GM12878 (cell line): Measurements from ENCODE around the gene RIOK1. TPM values are rescaled to one million over a fixed set of nuclear protein-coding genes. Genes with fewer than 3 reads are reported as not detected.

Source experiments
- ATAC-seq: fragments of 200-7000 bp; cut with Tn5 transposase; 3 replicates; pipeline ENCODE4 v1.9.1; 2020; ENCODE audit warnings: mild to moderate bottlenecking, moderate library complexity
- BruUV-seq: library from RNA; stranded (reverse); fragments of 400-500 nt; replicated peaks from 2 replicates; lab custom pipeline; 2021; lab: Mats Ljungman, UMichigan
- CTCF ChIA-PET: fragments of 300-600 bp; sonication (Branson Sonifier 250); formaldehyde crosslinking; extraction: SDS; loops from one replicate; lab custom pipeline; 2021; ENCODE audit warnings: inconsistent platforms; lab: Yijun Ruan, JAX
- POLR2A ChIA-PET: fragments of 350-600 bp; formaldehyde crosslinking; extraction: SDS; loops from one replicate; lab custom pipeline; 2021; ENCODE audit warnings: inconsistent platforms; lab: Charles Lee
- RAD21 ChIA-PET: fragments of 300-600 bp; sonication (Branson Sonifier 250); formaldehyde crosslinking; loops from one replicate; lab custom pipeline; 2023; ENCODE audit warnings: antibody characterized with exemption; ENCODE audit not compliant: unreplicated experiment; lab: Charles Lee
- SMC1A ChIA-PET: fragments of 300-600 bp; sonication (Branson Sonifier 250); formaldehyde crosslinking; loops from one replicate; lab custom pipeline; 2023; ENCODE audit not compliant: unreplicated experiment, uncharacterized antibody; lab: Charles Lee
- DNase-seq: peaks from one replicate; pipeline ENCODE4 v3.0.0-alpha.2; 2011; ENCODE audit warnings: low read depth, low spot score
- FAIRE-seq: peaks from 3 replicates; lab custom pipeline; 2011; peaks lifted over from hg19 to GRCh38; lab: Jason Lieb, UNC
- H2AFZ ChIP-seq: 2 replicates; pipeline ENCODE4 v1.6.0; 2011; ENCODE audit warnings: low read depth, low read length, control low read depth; ENCODE audit not compliant: control insufficient read depth
- H3K27ac ChIP-seq: 2 replicates; pipeline ENCODE4 v1.5.1; 2011; ENCODE audit warnings: control low read depth; ENCODE audit not compliant: control insufficient read depth, insufficient read depth
- H3K27me3 ChIP-seq, 2 experiments: replicated peaks in 1 of 2; 2 replicates each; pipeline versions ENCODE4 v1.6.0 to v1.6.1; 2011; ENCODE audit warnings: low read length in 1 of 2; ENCODE audit not compliant: control insufficient read depth in 2 of 2, insufficient read depth in 2 of 2
- H3K36me3 ChIP-seq, 2 experiments: 2 replicates each; pipeline ENCODE4 v1.5.1; 2011; ENCODE audit warnings: low read length in 1 of 2; ENCODE audit not compliant: control insufficient read depth in 2 of 2, insufficient read depth in 2 of 2
- H3K4me1 ChIP-seq: 2 replicates; pipeline ENCODE4 v1.6.1; 2011; ENCODE audit warnings: mild to moderate bottlenecking, low read length, moderate library complexity, mixed read lengths; ENCODE audit not compliant: control insufficient read depth, insufficient read depth
- H3K4me2 ChIP-seq: 2 replicates; pipeline ENCODE4 v1.6.0; 2011; ENCODE audit warnings: control low read depth; ENCODE audit not compliant: control insufficient read depth, insufficient read depth
- H3K4me3 ChIP-seq: fragments of 200-600 bp; sonication (generic); 2 replicates; pipeline ENCODE4 v1.5.1; 2016
- H3K79me2 ChIP-seq: 2 replicates; pipeline ENCODE4 v1.6.0; 2011; ENCODE audit warnings: low read length; ENCODE audit not compliant: control insufficient read depth, insufficient read depth
- H3K9ac ChIP-seq: 2 replicates; pipeline ENCODE4 v1.8.0; 2011; ENCODE audit warnings: low read length, control low read depth, mixed read lengths; ENCODE audit not compliant: control insufficient read depth, insufficient read depth
- H3K9me3 ChIP-seq: replicated peaks from 3 replicates; pipeline ENCODE4 v1.5.1; 2011; ENCODE audit warnings: mild to moderate bottlenecking, low read length; ENCODE audit not compliant: control insufficient read depth, insufficient read depth
- H4K20me1 ChIP-seq: 2 replicates; pipeline ENCODE4 v1.6.0; 2011; ENCODE audit not compliant: control insufficient read depth, insufficient read depth
- CTCF ChIP-seq, 3 experiments: IDR thresholded peaks in 2 of 3; conservative IDR thresholded peaks in 1 of 3; 2 replicates each; pipeline ENCODE4 v1.5.1; 2011; ENCODE audit warnings: low read depth in 3 of 3, low read length in 3 of 3, mild to moderate bottlenecking in 3 of 3, control low read depth in 2 of 3, moderate library complexity in 2 of 3, inconsistent platforms in 1 of 3, mixed read lengths in 1 of 3; ENCODE audit not compliant: control insufficient read depth in 2 of 3, insufficient read depth in 1 of 3; ENCODE audit errors: extremely low read depth in 1 of 3
- GABPA ChIP-seq: IDR thresholded peaks from 2 replicates; pipeline ENCODE4 v1.6.1; 2014; ENCODE audit warnings: antibody characterized with exemption, low read depth, mild to moderate bottlenecking, inconsistent platforms
- NFYB ChIP-seq: IDR thresholded peaks from 2 replicates; pipeline ENCODE4 v1.6.1; 2011; ENCODE audit warnings: low read depth, mild to moderate bottlenecking, low read length, improper control_type of control experiment, moderate library complexity; ENCODE audit not compliant: insufficient read depth
- RAD21 ChIP-seq: IDR thresholded peaks from 2 replicates; pipeline ENCODE4 v1.6.1; 2011; ENCODE audit warnings: mild to moderate bottlenecking, low read depth, low read length, moderate library complexity; ENCODE audit not compliant: insufficient read depth
- SPI1 ChIP-seq: IDR thresholded peaks from 2 replicates; pipeline ENCODE4 v1.6.1; 2011; ENCODE audit warnings: low read depth, mild to moderate bottlenecking, low read length, moderate library complexity, borderline replicate concordance; ENCODE audit not compliant: insufficient read depth
- ZBTB33 ChIP-seq: fragments of 450-650 bp; IDR thresholded peaks from 2 replicates; pipeline ENCODE4 v1.6.1; 2017; ENCODE audit warnings: mild to moderate bottlenecking
- WGBS: methylation state at CpG from one replicate; pipeline ENCODE4 v1.1.6; 2016; ENCODE audit warnings: low lambda C conversion rate; ENCODE audit not compliant: insufficient replicate concordance, insufficient coverage; ENCODE audit errors: missing lambda C conversion rate; 5-methylcytosine and 5-hydroxymethylcytosine counted together
- in situ Hi-C: fragments of 300-500 bp; cut with MboI; formaldehyde crosslinking; loops from 9 replicates; pipeline ENCODE4 v1.14.3; 2018; ENCODE audit warnings: mixed read lengths
- intact Hi-C: fragments of 100-400 bp; cut with micrococcal nuclease; formaldehyde crosslinking; loops from one replicate; pipeline ENCODE4 v1.14.2; 2022; ENCODE audit not compliant: unreplicated experiment
- polyA plus RNA-seq, 11 experiments: library from polyadenylated mRNA; depleted of rRNA in 4 of 11; unstranded in 6 of 11; stranded (reverse) in 5 of 11; fragments of >200 nt; fragmentation: Nextera tagmentation in 4 of 11; fragmentation: Illumina TruSeq in 1 of 11; extraction: Ambion mirVana in 4 of 11; extraction: Trizol in 1 of 11; gene quantifications; 1 replicate in 1 of 11; 2 replicates in 10 of 11; pipeline versions ENCODE4 v1.2.1 to v1.2.3, GENCODE V29; 2011 to 2016; ENCODE audit warnings: inconsistent platforms in 2 of 11, missing spikeins in 2 of 11, low read depth in 1 of 11
- total RNA-seq, 4 experiments: library from RNA; depleted of rRNA in 3 of 4; stranded (reverse); fragments of >200 nt in 3 of 4; fragmentation: Illumina TruSeq in 1 of 4; extraction: Trizol in 1 of 4; gene quantifications; 2 replicates each; pipeline versions ENCODE4 v1.2.1 to v1.2.3, GENCODE V29; 2013 to 2021

Gene RIOK1
- total and polyA plus RNA-seq, 10 of the 15 experiments (the other 5 are each of a cell fraction or from before 2014, with no cell fraction given): 16.1 to 44.6 (median 33.7) TPM

- POLR2A ChIA-PET: interaction anchor here (0.7 kb wide), 1 partner anchor 109 kb away, joined by 3 read pairs; no protein-coding TSS in a partner anchor
- in situ Hi-C loops: no loop called here
- no peak overlapping the region for H3K4me3 ChIP-seq
- CTCF ChIA-PET: interaction anchor here (0.6 kb wide), 1 partner anchor 659 kb away, joined by 3 read pairs; no protein-coding TSS in a partner anchor
- no peaks in the 10 kb centered on the region for H3K4me1 ChIP-seq
- TF ChIP-seq RAD21: peak; percentile 28
- TF ChIP-seq CTCF (IDR thresholded peaks at IDR 0.05 in 2 of 3, conservative IDR thresholded peaks at IDR 0.05 in 1 of 3; ENCODE audit: control insufficient read depth in 2 of 3, extremely low read depth in 1 of 3, insufficient read depth in 1 of 3, low read depth in 3 of 3, low read length in 3 of 3): peak; percentile 14 to 29 (median 24); a peak in 1 of 6 replicates
- no peak for TF ChIP-seq NFYB
- no peak for TF ChIP-seq ZBTB33
- no peak for TF ChIP-seq SPI1
- no peak for TF ChIP-seq GABPA
- TF ChIP-seq, all 136 proteins: peak for 2
- no peaks in the 10 kb centered on the region for H3K79me2 ChIP-seq
- BruUV-seq: no TSS peak
- H3K4me2 ChIP-seq: no peak overlapping the region
- peak; percentile 38; the same call in 2 of the 3 replicates for ATAC-seq
- SMC1A ChIA-PET: no interaction called here
- no peak for FAIRE-seq
- H4K20me1 ChIP-seq: no peaks in the 10 kb centered on the region
- no peak overlapping the region for H3K9ac ChIP-seq
- WGBS: 90% methylated on average over 24 of the region's 25 CpGs
- no peak for DNase-seq
- H3K27ac ChIP-seq: no peak overlapping the region
- intact Hi-C loops: loop anchor here (10.0 kb wide), 1 partner anchor 190 kb away; no protein-coding TSS in a partner anchor
- H3K27me3 ChIP-seq: no peaks in the 10 kb centered on the region
- RAD21 ChIA-PET: interaction anchor here (0.6 kb wide), 1 partner anchor 190 kb away, joined by 3 read pairs; no protein-coding TSS in a partner anchor
- H2AFZ ChIP-seq: no peak overlapping the region
- H3K9me3 ChIP-seq: no peaks in the 10 kb centered on the region
- no peaks in the 10 kb centered on the region; a peak in 1 of 4 replicates for H3K36me3 ChIP-seq
Measured at GRCh38 chr6:7424967-7425807, 35.6 kb downstream of the RIOK1 start.
